Pons (tissue), 1 donor: ENCODE data around the gene TCF12.
A peak's percentile ranks its signal among the peaks of the same experiment; 100 is the strongest.
"Not testable (repeated sequence)": the region's sequence is repeated elsewhere in the genome, so short reads cannot be mapped to it uniquely, and the experiment has no call there.

Experiments
- DNase-seq: peaks from one replicate; pipeline ENCODE4 v3.0.0-alpha.2; 2016; ENCODE audit warnings: low spot score

The TCF12 gene

GRCh38 chr15:57135800-57136199 is 217.4 kb downstream of the TCF12 start:
- no peak for DNase-seq

- peak; percentile 86 for DNase-seq
These were observed 219.9 kb downstream of the TCF12 start for GRCh38 chr15:57138349-57138788.

- no peak for DNase-seq
These were observed 225.2 kb downstream of the TCF12 start for GRCh38 chr15:57143511-57144078.

- DNase-seq: no peak
These were observed 226.0 kb downstream of the TCF12 start for GRCh38 chr15:57144448-57144847.

GRCh38 chr15:57146506-57147201 is 228.2 kb downstream of the TCF12 start:
- peak; percentile 88 for DNase-seq

GRCh38 chr15:57147621-57148020 is 229.2 kb downstream of the TCF12 start:
- DNase-seq: no peak

- DNase-seq: no peak
These were observed 229.8 kb downstream of the TCF12 start for GRCh38 chr15:57148262-57148661.

- no peak for DNase-seq
These were observed 230.8 kb downstream of the TCF12 start for GRCh38 chr15:57149196-57149595.

GRCh38 chr15:57150066-57150865 is 231.8 kb downstream of the TCF12 start:
- DNase-seq: no peak

GRCh38 chr15:57150866-57151203 is 232.4 kb downstream of the TCF12 start:
- not testable (repeated sequence) for DNase-seq

GRCh38 chr15:57152133-57152532 is 233.7 kb downstream of the TCF12 start:
- DNase-seq: no peak

- no peak for DNase-seq
These were observed 234.5 kb downstream of the TCF12 start for GRCh38 chr15:57152666-57153539.

GRCh38 chr15:57156210-57156884 is 237.9 kb downstream of the TCF12 start:
- DNase-seq: peak; percentile 87

GRCh38 chr15:57158589-57158988 is 240.1 kb downstream of the TCF12 start:
- DNase-seq: peak; percentile 96

GRCh38 chr15:57158997-57159668 is 240.7 kb downstream of the TCF12 start:
- peak; percentile 54 for DNase-seq

GRCh38 chr15:57159767-57160166 is 241.3 kb downstream of the TCF12 start:
- DNase-seq: no peak

- no peak for DNase-seq
These were observed 242.5 kb downstream of the TCF12 start for GRCh38 chr15:57160823-57161560.

GRCh38 chr15:57164251-57164650 is 245.8 kb downstream of the TCF12 start:
- not testable (repeated sequence) for DNase-seq

GRCh38 chr15:57165992-57166391 is 247.5 kb downstream of the TCF12 start:
- no peak for DNase-seq

- DNase-seq: no peak
These were observed 249.5 kb downstream of the TCF12 start for GRCh38 chr15:57167821-57168395.
